ENCODE measurements around the gene CTDSPL.
"Not testable (repeated sequence)": the region's sequence is repeated elsewhere in the genome, so short reads cannot be mapped to it uniquely, and the experiment has no call there.

CTDSPL gene

GRCh38 chr3:37968199-37968598, 106.5 kb downstream of the CTDSPL start:
- DNase-seq (ENCODE audit: low read depth), result no peak

DNA sequence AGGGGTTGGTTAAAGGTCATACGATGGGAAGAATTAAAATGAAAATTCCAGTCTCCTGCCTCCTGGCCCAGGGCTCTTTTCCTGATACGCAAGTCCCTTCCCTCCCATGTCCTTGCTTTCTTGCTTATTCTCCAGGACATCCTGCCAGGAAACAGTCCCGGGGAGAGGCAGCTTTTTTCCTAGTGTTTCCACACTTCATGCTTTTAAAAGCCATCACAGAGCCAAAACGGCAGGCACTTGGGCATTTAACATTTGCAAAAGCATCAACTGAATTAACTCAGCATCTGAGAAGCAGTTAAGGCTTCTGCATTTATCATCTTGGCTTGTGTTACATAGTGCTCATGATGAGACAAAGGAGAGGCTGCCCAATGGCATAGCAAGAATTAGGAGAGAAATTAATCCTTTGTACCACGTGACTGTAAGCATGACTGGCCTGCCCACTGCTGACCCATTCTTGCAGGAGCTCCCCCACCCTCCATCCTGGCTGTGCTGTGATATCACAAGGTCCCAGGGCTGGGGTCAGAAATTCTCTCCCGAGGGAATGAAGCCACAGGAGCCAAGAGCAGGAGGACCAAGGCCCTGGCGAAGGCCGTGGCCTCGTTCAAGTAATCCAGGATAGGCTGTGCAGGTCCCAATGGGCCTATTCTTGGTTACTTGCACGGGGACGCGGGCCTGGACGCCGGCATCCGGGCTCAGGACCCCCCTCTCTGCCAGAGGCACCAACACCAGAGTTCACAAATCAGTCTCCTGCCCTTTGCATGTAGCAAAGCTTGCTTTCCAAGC, 107.3 kb downstream of the CTDSPL start:
- DNase-seq (ENCODE audit: low read depth), result peak; percentile 24

- no peak for DNase-seq (ENCODE audit: low read depth)
Observed at GRCh38 chr3:37969596-37970100, 108.0 kb downstream of the CTDSPL start.

GRCh38 chr3:37970802-37971201, 109.1 kb downstream of the CTDSPL start:
- no peak for DNase-seq (ENCODE audit: low read depth)

- no peak for DNase-seq (ENCODE audit: low read depth)
Observed at GRCh38 chr3:37971467-37971866, 109.8 kb downstream of the CTDSPL start.

GRCh38 chr3:37972056-37972455, 110.4 kb downstream of the CTDSPL start:
- not testable (repeated sequence) for DNase-seq (ENCODE audit: low read depth)

- peak; percentile 22 for DNase-seq (ENCODE audit: low read depth)
Observed at GRCh38 chr3:37973246-37974054, 111.8 kb downstream of the CTDSPL start.

GRCh38 chr3:37974121-37975083, 112.7 kb downstream of the CTDSPL start:
- DNase-seq (ENCODE audit: low read depth), result peak; percentile 41

GRCh38 chr3:37979541-37980461, 118.1 kb downstream of the CTDSPL start:
- no peak for DNase-seq (ENCODE audit: low read depth)

GRCh38 chr3:37980462-37981347, 119.0 kb downstream of the CTDSPL start:
- DNase-seq (ENCODE audit: low read depth), result no peak

GRCh38 chr3:37981348-37981664, 119.6 kb downstream of the CTDSPL start:
- no peak for DNase-seq (ENCODE audit: low read depth)

DNA sequence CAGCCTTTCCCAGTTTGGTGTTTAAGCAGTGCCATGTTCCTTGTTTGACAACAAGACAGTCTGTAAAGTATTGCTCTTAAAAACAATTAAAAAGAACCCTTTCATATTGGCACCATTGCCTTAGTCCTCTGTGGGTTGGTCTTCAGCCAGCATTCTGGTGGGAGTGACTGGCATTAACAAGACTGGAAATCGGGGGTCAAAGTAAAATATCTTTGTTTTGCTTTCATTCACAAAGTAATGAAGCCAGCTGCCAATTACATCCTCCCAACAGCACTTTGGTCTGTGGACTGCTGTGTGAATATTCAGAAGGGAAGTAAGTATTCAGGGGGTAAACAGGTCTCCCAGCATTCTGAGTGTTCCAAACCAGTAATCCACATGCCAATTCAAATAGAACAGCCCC, 120.7 kb downstream of the CTDSPL start:
- DNase-seq (ENCODE audit: low read depth), result no peak

DNA sequence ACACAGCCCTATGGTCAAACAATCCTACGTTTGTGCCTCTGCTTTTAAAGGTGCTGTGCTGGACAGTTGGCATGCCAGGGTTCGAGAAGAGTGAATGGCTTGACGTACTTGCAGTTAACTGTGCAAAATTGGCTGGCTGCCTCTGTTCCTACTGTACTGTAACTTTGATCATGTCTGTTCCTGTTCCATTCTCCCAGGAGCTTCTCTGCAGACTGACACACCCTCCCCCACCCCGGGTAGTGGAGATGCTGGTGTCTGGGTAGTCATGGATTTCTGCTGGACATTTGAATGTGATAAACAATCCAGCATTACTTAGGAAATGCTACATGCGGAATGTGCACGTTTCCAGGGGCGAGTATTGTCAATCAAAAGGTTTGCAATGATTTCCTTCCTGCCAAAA, 122.4 kb downstream of the CTDSPL start:
- no peak for DNase-seq (ENCODE audit: low read depth)

- no peak for DNase-seq (ENCODE audit: low read depth)
Observed at GRCh38 chr3:37984596-37984995, 122.9 kb downstream of the CTDSPL start.

DNA sequence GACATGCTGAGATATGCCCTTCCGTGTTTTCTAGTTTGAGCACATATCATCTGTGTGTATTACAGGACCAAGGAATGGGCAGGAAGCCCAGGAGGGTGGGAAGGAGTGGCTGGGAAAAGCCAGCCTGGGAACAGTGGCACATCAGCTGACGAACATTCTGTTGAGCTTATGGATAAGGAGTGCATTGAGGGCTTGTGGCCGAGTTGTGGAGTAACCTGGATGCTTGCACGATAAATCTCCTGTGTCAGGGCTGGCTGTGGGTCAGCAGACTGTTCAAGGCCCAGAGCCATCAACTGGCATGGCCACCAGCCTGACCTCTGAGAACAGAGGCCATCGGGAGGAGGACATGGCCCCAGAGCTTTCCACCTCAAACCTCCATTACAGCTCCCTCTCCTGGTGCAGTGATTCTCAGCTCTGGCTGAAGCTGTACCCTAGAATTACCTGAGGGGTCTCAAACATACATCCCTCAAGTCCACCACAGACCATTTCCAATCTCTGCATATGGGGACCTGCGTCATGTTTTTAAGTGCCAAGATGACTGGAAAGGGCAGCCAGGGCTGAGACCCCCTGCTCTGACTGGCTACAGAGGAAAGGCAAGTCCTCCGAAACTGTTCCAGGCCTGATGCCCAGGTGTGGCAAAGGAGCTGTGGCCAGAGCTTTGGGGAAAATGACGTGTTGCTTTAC, 124.1 kb downstream of the CTDSPL start:
- DNase-seq (ENCODE audit: low read depth), result peak; percentile 27

DNA sequence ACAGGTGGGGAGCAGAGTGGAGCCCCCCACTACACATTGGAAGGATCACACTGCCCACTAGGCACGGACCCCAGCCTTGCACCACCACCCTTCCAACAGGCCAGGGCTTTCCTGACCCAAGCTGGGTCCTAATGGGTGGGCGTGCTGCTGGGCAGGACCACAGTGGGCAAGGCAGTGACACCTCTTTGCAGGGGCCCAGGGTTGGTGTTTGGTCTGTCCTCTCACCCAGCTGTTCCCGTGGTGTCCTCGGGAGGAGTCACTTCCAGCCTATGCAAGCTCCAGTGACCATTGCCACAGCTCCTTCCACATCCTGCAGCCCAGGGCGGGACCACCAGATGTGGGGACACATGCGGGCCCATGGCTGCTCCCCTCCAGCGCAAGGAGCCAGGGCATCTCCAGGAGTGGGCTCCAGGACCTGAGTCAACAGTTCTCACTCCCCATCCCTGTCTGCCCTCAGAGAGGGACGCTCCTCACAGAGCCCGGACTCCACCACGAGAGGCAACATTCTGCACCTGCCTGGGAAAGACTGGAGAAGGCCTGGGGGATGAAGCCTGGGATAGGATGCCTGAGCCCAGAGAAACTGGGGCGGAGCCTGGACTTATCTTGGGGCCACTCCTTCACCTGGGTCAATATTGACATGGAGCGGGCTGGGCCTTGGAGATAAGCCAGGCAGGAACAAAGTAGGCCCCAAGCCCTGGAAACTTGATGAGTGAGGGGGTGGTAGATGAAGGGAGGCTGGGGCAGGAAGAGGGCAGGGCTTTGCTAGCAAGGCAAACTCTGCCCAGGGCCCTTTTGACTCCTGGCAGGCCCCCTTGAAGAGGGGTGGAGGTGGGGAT, 125.0 kb downstream of the CTDSPL start:
- DNase-seq (ENCODE audit: low read depth), result no peak

DNA sequence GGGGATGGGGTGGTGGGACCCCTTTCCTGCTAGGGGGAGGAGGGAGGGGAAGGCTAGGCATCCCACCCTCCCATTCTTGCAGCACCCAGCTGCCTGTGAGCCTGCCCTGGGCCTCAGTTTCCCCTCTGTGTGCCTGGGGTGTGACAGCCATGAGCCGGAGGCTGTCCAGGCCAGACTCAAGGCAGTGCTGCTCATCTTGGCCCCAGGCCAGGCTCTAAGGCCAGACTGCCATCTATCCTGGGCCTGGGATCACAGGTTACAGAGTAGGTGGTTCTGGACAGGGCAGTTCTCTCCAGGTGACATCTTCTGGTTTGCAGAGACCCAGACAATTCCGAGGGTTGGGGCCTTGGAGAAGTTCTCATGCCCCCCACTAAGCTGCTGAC, 125.6 kb downstream of the CTDSPL start:
- DNase-seq (ENCODE audit: low read depth), result no peak

- DNase-seq (ENCODE audit: low read depth), result no peak
Observed at GRCh38 chr3:37987751-37988179, 126.1 kb downstream of the CTDSPL start.

Measured in fibroblast of gingiva (primary cell).